OCI-LY7 (cell line): ENCODE results near the gene BMPR2.

Source experiments
- CTCF ChIP-seq: fragments of 200-600 bp; sonication (generic); conservative IDR thresholded peaks from 2 replicates; pipeline ENCODE4 v1.5.1; 2014; ENCODE audit warnings: mild to moderate bottlenecking, antibody characterized with exemption, low read length, moderate library complexity, mixed read lengths
- EZH2phosphoT487 ChIP-seq: fragments of 200-600 bp; sonication (generic); IDR thresholded peaks from 2 replicates; pipeline ENCODE4 v1.6.1; 2018; ENCODE audit warnings: low read depth, borderline replicate concordance, mild to moderate bottlenecking, mixed run types, antibody characterized with exemption, low read length, moderate library complexity, mixed read lengths

- TF ChIP-seq CTCF (no peak), EZH2phosphoT487 (no peak)
Observed at GRCh38 chr2:202608142-202608852, 232.2 kb downstream of the BMPR2 start.
